UCSD-AML1 (cell line): ENCODE results near the gene ROMO1.
"Not testable (repeated sequence)": the region's sequence is repeated elsewhere in the genome, so short reads cannot be mapped to it uniquely, and the experiment has no call there.

Experiments
- DNase-seq: peaks from one replicate; lab custom pipeline; 2025; ENCODE audit not compliant: unreplicated experiment; lab: John Stamatoyannopoulos, UW

The ROMO1 gene

GRCh38 chr20:35709259-35709658 lies 10.1 kb downstream of the ROMO1 start:
- DNase-seq = no peak

GRCh38 chr20:35710039-35710438 lies 10.8 kb downstream of the ROMO1 start:
- no peak for DNase-seq

DNA sequence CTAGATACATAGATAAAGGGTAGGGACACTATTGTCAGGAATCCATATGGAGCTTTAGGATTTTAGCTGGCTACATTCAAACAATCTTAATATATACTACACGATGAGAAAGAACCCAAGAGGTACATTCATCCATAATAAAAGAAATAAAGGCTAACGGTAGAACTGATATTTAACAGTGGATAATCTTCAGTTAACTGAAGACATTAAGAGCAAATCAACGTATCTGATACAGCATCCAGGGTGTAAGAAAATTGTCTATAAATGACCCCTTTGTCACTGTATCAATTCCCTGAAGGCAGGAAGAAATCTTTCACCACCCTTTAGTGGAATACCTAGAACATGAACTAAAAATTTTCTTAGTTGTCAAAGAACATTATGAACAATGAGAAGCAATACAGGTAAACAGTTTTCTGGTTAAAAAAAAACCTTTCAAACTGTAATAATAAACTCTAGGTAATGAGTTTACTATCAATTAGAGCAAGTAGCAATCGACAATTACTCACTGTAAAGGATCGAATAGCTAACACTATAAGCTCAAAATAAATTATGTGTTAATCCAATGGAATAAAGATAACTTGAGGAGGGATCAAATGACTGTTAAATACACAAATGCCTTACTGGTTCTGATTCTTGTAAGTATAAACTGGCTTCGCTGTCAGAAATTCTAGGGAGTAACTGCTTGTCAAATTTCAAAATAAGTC lies 11.8 kb downstream of the ROMO1 start:
- DNase-seq = no peak

GRCh38 chr20:35711588-35712209 lies 12.5 kb downstream of the ROMO1 start:
- DNase-seq = no peak

DNA sequence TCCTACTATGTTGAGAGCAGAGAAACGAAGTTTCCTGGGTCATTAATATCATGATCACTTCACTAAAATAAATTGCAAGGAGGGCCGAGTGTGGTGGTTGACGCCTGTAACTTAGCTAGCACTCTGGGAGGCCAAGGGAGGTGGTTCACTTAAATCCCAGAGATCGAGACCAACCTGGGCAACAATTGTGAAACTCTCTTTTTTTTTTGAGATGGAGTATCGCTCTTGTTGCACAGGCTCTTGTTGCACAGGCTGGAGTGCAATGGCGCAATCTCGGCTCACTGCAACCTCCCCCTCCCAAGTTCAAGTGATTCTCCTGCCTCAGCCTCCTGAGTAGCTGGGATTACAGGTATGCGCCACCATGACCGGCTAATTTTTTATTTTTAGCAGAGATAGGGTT lies 13.9 kb downstream of the ROMO1 start:
- DNase-seq = not testable (repeated sequence)

- DNase-seq = no peak
These were observed 14.9 kb downstream of the ROMO1 start for GRCh38 chr20:35714127-35714526.

- no peak for DNase-seq
These were observed 16.4 kb downstream of the ROMO1 start for GRCh38 chr20:35715652-35716051.

DNA sequence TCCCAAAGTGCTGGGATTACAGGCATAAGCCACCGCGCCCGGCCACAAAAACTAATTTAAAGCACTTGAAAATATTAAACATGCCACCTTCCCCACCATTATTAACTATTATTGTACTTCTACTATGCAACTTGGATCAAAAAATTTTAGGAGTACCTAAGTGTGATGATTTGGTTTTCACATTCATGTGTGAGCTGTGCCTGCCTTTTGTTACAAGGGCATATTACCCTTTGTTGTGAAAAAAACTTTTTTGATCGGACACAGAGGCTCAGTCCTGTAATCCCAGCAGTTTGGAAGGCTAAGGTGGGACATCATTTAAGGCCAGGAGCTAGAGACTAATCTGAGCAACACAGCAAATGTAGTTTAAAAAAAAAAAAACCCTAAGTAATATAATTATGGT lies 17.1 kb downstream of the ROMO1 start:
- no peak for DNase-seq

- DNase-seq = not testable (repeated sequence)
These were observed 19.1 kb downstream of the ROMO1 start for GRCh38 chr20:35718321-35718720.

DNA sequence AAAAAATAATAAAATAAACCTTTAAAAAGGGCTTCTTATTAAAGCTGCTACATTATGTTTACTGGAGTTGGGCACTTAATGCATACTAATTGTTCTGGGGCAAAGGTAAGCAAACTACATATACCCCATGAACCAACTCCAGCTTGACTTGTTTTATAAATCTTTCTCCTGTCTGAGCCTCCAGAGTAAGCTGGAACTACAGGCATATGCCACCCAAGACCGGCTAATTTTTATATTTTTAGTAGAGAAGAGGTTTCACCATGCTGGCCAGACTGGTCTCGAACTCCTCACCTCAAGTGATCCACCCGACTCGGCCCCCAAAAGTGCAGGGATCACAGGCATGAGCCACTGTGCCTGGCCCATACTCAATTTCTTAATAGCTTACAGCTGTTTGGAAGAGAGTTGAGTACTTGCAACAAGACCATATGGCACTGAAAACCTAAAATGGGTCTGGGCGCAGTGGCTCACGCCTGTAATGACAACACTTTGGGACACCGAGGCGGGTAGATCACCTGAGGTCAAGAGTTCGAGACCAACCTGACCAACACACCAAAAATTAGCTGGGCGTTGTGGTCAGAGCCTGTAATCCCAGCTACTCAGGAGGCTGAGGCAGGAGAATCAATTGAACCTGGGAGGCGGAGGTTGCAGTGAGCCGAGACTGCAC lies 19.9 kb downstream of the ROMO1 start:
- no peak for DNase-seq

DNA sequence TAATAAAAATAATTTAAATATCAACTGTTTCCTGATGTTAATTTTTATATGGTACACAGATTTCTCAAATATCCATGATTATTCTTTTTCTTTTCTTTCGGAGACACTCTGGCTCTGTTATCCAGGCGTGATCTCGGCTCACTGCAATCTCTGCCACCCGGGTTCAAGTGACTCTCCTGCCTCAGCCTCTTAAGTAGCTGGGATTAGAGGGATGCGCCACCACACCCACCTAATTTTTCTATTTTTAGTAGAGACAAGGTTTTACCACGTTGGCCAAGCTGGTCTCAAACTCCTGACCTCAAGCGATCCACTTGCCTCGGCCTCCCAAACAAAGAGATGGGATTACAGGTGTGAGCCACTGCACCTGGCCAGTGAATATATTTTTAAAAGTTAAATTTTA lies 20.5 kb downstream of the ROMO1 start:
- DNase-seq = no peak

DNA sequence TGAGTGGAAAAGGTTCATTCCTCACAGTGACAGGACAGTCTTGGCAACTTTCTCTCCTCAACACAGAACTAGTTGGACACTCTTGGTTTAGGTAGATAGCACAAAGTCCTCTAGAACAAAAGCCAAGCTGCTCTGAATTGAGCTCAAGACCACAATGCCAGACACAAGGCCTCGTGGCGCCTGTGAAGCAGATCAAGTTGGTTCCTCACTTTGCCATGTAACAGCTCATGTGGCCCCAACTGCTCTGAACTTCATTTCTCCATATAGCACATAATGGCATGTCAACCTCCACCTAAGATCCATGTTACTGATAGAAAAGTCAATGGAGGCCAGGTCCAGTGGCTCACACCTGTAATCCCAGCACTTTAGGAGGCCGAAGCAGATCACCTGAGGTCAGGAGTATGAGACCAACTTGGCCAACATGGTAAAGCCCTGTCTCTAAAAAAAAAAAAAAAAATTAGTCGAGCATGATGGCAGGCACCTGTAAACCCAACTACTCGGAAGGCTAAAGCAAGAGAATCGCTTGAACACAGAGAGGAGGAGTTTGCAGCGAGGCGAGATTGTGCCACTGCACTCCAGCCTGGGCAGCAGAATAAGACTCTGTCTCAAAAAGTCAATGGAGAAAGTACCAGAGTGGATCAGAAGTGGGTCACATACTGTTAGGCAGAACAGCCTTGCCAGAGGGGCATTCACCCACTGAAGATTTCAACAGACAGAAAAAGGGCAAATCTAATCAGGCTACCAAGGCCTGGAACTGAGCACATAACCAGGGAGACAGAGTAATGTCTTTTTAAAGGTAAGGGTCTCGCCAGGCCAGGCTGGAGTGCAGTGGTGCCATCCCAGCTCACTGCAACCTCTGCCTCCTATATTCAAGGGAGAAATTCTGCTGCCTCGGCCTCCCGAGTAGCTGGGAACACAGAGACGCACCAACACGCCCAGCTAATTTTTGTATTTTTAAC lies 21.2 kb downstream of the ROMO1 start:
- DNase-seq = no peak

DNA sequence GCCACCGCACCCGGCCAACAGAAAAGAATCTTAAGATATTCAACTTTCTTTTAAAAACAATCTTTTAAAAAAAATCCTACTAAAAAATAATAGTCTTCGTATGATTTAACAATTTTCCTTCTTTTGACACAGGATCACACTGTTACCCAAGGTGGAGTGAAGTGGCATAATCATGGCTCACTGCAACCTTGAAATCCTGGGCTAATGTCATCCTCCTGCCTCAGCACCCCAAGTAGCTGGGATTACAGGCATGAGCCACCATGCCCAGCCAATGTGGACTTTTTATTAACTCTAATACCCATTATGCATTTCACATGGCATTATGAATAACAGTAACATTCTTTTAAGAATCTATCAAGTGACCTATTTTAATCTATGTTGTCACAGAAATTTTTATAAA lies 22.0 kb downstream of the ROMO1 start:
- no peak for DNase-seq

GRCh38 chr20:35721621-35722020 lies 22.4 kb downstream of the ROMO1 start:
- DNase-seq = no peak

- DNase-seq = not testable (repeated sequence)
These were observed 24.1 kb downstream of the ROMO1 start for GRCh38 chr20:35723275-35723639.

DNA sequence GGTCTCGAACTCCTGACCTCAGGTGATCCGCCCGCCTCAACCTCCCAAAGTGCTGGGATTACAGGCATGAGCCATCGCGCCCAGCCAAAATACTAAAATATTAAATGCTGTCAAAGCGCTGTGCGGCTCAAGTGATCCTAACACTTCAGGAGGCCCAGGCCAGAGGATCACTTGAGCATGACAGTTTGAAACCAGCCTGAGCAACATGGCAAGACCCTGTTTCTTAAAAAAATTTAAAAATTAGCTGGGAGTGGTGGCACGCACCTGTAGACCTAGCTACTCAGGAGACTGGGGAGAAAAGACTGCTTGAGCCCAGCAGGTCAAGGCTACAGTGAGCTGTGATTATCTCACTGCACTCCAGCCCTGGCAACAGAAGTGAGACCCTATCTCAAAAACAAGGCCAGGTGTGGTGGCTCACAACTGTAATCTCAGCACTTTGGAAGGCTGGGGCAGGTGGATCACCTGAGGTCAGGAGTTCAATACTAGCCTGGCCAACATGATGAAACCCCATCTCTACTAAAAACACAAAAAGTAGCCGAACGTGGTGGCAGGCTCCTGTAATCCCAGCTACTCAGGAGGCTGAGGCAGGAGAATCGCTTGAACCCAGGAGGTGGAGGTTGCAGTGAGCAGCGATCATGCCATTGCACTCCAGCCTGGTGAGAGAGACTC lies 24.6 kb downstream of the ROMO1 start:
- DNase-seq = not testable (repeated sequence)

- DNase-seq = no peak
These were observed 25.4 kb downstream of the ROMO1 start for GRCh38 chr20:35724321-35725230.

- no peak for DNase-seq
These were observed 27.9 kb downstream of the ROMO1 start for GRCh38 chr20:35726842-35727711.
